ENCODE measurements around the gene APBA3.

Gene APBA3

DNA sequence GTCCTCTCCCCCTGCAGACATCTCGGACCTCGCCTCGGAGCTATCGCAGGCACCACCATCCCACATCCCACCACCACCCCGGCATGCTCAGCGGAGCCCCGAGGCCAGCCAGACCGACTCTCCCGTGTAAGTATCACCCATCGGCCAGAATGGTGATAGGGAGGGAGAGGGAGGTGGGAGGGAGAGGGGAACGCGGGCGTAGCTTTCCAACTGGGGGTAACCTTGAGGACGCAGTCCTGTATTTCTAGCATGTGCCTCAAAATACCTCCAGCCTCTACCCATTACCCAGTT, 27.2 kb downstream of the APBA3 start:
- TF ChIP-seq, protein P1, sequence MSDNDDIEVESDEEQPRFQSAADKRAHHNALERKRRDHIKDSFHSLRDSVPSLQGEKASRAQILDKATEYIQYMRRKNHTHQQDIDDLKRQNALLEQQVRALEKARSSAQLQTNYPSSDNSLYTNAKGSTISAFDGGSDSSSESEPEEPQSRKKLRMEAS (IDR thresholded peaks at IDR 0.05; ENCODE audit: low read depth, low read length): no peak
- TF ChIP-seq POLR2A (IDR thresholded peaks at IDR 0.05; ENCODE audit: extremely low read depth, insufficient read length) (no peak), MYC (IDR thresholded peaks at IDR 0.05; ENCODE audit: low read depth, low read length) (no peak), CTCF (IDR thresholded peaks at IDR 0.05; ENCODE audit: low read depth, low read length) (no peak)
- H3K4me3 ChIP-seq (ENCODE audit: low read depth, low read length): no peak overlapping the region
- DNase-seq (ENCODE audit: low read depth): no peak

GRCh38 chr19:3733549-3734309, 27.8 kb downstream of the APBA3 start:
- DNase-seq (ENCODE audit: low read depth): peak; percentile 26
- TF ChIP-seq POLR2A (IDR thresholded peaks at IDR 0.05; ENCODE audit: extremely low read depth, insufficient read length) (no peak), MYC (IDR thresholded peaks at IDR 0.05; ENCODE audit: low read depth, low read length) (no peak), CTCF (IDR thresholded peaks at IDR 0.05; ENCODE audit: low read depth, low read length) (no peak)
- TF ChIP-seq, protein P1 (IDR thresholded peaks at IDR 0.05; ENCODE audit: low read depth, low read length): no peak
- no peak overlapping the region for H3K4me3 ChIP-seq (ENCODE audit: low read depth, low read length)

DNA sequence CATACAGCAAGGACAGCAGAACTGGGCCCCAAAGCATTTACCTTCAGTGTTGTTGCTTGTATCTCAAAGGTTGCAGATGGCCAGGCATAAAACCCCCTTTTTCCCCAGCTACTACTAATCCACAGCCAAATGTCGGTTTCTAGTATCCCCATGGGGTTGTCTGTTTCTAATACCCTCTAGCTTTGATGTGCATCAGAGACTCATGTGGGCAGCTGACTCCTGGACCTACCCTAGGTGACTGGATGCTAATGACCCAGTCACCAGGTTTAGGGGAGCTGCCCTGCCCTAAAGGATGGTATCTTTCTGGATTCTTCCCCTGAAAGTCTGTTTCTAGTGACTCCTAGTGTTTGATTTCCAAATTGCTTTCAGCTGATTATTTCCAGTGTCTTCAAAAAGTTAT, 29.4 kb downstream of the APBA3 start:
- TF ChIP-seq POLR2A (IDR thresholded peaks at IDR 0.05; ENCODE audit: extremely low read depth, insufficient read length) (no peak), MYC (IDR thresholded peaks at IDR 0.05; ENCODE audit: low read depth, low read length) (no peak), CTCF (IDR thresholded peaks at IDR 0.05; ENCODE audit: low read depth, low read length) (no peak)
- TF ChIP-seq, protein P1 (IDR thresholded peaks at IDR 0.05; ENCODE audit: low read depth, low read length): no peak
- H3K4me3 ChIP-seq (ENCODE audit: low read depth, low read length): no peak overlapping the region
- DNase-seq (ENCODE audit: low read depth): no peak

DNA sequence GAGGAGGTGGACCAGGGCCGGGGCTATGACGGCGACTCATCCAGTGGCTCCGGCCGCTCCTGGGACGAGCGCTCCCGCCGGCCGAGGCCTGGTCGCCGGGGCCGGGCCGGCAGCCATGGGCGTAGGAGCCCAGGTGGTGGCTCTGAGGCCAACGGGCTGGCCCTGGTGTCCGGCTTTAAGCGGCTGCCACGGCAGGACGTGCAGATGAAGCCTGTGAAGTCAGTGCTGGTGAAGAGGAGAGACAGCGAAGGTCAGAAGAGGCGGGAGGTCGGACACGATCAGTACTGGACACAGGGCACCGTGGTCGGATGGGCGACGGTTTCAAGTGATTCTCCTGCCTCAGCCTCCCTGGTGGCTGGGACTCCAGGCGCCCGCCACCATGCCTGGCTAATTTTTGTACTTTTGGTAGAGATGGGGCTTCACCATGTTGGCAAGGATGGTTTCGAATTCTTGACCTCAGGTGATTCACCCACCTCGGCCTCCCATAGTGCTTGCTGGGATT, 31.0 kb downstream of the APBA3 start:
- no peak overlapping the region for H3K4me3 ChIP-seq (ENCODE audit: low read depth, low read length)
- DNase-seq (ENCODE audit: low read depth): no peak
- no peak for TF ChIP-seq MYC (IDR thresholded peaks at IDR 0.05; ENCODE audit: low read depth, low read length)

GRCh38 chr19:3725640-3726310, 35.7 kb downstream of the APBA3 start:
- DNase-seq (ENCODE audit: low read depth): no peak
- no peak for TF ChIP-seq CTCF (IDR thresholded peaks at IDR 0.05; ENCODE audit: low read depth, low read length)
- TF ChIP-seq, protein P1 (IDR thresholded peaks at IDR 0.05; ENCODE audit: low read depth, low read length): no peak
- no peak for TF ChIP-seq POLR2A (IDR thresholded peaks at IDR 0.05; ENCODE audit: extremely low read depth, insufficient read length)
- no peak for TF ChIP-seq MYC (IDR thresholded peaks at IDR 0.05; ENCODE audit: low read depth, low read length)
- no peak overlapping the region for H3K4me3 ChIP-seq (ENCODE audit: low read depth, low read length)

DNA sequence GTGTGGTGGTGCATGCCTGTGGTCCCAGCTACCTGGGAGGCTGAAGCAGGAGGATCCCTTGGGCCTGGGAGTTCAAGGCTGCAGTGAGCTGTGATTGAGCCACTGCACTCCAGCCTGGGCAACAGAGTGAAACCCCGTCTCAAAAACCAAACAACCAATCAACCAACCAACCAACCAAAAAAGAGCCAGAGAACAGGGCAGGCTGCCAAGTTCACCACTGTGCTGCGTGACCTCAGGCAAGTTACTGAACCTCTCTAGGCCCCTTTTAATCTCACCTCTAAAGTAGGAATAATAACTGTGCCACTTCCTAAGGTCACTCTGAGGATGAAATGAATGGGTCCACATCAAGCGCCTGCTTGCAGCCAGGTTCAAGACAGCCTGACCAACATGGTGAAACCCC, 36.4 kb downstream of the APBA3 start:
- TF ChIP-seq POLR2A (IDR thresholded peaks at IDR 0.05; ENCODE audit: extremely low read depth, insufficient read length): no peak
- TF ChIP-seq MYC (IDR thresholded peaks at IDR 0.05; ENCODE audit: low read depth, low read length): no peak
- no peak for TF ChIP-seq CTCF (IDR thresholded peaks at IDR 0.05; ENCODE audit: low read depth, low read length)
- TF ChIP-seq, protein P1 (IDR thresholded peaks at IDR 0.05; ENCODE audit: low read depth, low read length): no peak
- no peak overlapping the region for H3K4me3 ChIP-seq (ENCODE audit: low read depth, low read length)
- DNase-seq (ENCODE audit: low read depth): no peak

All from NB4 (cell line).